Activated CD4-positive, alpha-beta T cell treated with anti-CD3 and anti-CD28 coated beads, Interleukin-2, amount 10 ng/mL, durations not matched to agents 24 days and 14 days (primary cell): ENCODE data around the gene UBE2G2. TPM values are rescaled to one million over a fixed set of nuclear protein-coding genes. Genes with fewer than 3 reads are reported as not detected.

Experiments used
- DNase-seq: peaks from one replicate; pipeline ENCODE4 v3.0.0; 2022
- H3K27ac Mint-ChIP-seq: one replicate; pipeline ENCODE4 v1.8.0; 2022; ENCODE audit warnings: mild to moderate bottlenecking, mixed read lengths
- H3K27me3 Mint-ChIP-seq: one replicate; pipeline ENCODE4 v1.8.0; 2022; ENCODE audit warnings: mixed read lengths
- H3K36me3 Mint-ChIP-seq: one replicate; pipeline ENCODE4 v1.8.0; 2022; ENCODE audit warnings: low read depth, mild to moderate bottlenecking, mixed read lengths
- H3K4me1 Mint-ChIP-seq: one replicate; pipeline ENCODE4 v1.8.0; 2021; ENCODE audit warnings: mixed read lengths
- H3K4me3 Mint-ChIP-seq: one replicate; pipeline ENCODE4 v1.8.0; 2022; ENCODE audit warnings: mild to moderate bottlenecking, moderate library complexity, mixed read lengths
- H3K9me3 Mint-ChIP-seq: one replicate; pipeline ENCODE4 v1.8.0; 2021; ENCODE audit warnings: mixed read lengths
- intact Hi-C: fragments of 100-400 bp; cut with micrococcal nuclease; formaldehyde crosslinking; loops from one replicate; pipeline ENCODE4 v1.15.1; 2023
- total RNA-seq: library from RNA; stranded (reverse); gene quantifications from 2 replicates; pipeline ENCODE4 v1.2.3, GENCODE V29; 2022

Gene UBE2G2, protein sequence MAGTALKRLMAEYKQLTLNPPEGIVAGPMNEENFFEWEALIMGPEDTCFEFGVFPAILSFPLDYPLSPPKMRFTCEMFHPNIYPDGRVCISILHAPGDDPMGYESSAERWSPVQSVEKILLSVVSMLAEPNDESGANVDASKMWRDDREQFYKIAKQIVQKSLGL
- total RNA-seq, result 143 and 148 TPM in 2 replicates

DNA sequence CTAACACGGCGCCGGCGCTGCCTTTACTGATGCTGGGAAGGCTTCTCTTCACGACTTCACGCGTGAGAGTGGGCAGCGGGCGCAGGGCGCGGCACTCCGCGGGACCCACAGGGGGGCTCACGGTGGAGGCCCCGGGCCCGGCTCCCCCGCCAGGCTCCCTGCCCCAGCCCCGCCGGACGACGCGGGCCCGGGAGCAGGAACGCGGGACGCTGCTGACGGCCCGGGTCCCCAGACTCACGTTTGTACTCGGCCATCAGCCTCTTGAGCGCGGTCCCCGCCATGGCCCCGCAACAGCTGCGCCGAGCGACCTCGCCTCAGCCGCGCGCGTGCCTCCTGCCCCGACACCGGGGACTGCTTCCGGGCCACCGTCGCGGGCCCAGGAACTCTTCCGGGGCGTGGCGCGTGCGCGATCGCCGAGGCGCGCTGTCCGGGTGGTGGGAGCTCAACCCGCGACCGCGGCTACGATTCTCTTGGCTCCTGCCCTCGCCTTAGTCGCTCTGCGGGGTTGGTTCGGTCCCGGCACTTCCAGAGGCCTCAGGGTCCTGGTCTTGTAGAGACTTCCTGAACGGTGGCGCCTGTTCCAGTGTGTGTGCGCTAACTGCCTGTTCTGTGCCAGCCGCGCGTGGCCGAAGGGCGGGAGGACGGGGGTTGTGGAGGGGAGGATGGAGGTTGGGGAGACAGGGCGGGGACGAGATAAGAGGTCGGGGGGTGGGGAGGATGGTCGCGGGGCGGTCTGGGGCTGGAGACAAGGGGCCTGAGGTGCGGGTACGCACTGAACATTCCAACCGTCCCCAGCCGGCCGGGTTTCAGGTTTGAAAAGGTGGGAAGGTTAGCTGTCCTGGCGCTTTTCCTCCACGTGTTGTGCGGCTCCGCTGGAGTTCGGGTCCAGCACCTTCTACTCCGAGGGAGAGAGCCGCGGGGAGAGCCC lies at the start of gene UBE2G2:
UBE2G2 (minus strand) TSS at position 353 of the 928 bp plus-strand sequence; CDS start at position 281, 72 bp downstream.
- Mint-ChIP-seq H3K9me3 (no peaks in the 10 kb centered on the region), H3K27me3 (no peaks in the 10 kb centered on the region), H3K4me1 (peaks cover 37% of the 10 kb centered on the region), H3K27ac (peak within 1 kb of the TSS; percentile 93), H3K36me3 (peaks cover 64% of the 10 kb centered on the region), H3K4me3 (peak within 1 kb of the TSS; percentile 100)
- intact Hi-C loops, result loop anchor here (1.0 to 10.0 kb wide), 4 partner anchors 17 to 283 kb away; partner anchors contain the start of gene SUMO3
- peak; percentile 97 for DNase-seq

DNA sequence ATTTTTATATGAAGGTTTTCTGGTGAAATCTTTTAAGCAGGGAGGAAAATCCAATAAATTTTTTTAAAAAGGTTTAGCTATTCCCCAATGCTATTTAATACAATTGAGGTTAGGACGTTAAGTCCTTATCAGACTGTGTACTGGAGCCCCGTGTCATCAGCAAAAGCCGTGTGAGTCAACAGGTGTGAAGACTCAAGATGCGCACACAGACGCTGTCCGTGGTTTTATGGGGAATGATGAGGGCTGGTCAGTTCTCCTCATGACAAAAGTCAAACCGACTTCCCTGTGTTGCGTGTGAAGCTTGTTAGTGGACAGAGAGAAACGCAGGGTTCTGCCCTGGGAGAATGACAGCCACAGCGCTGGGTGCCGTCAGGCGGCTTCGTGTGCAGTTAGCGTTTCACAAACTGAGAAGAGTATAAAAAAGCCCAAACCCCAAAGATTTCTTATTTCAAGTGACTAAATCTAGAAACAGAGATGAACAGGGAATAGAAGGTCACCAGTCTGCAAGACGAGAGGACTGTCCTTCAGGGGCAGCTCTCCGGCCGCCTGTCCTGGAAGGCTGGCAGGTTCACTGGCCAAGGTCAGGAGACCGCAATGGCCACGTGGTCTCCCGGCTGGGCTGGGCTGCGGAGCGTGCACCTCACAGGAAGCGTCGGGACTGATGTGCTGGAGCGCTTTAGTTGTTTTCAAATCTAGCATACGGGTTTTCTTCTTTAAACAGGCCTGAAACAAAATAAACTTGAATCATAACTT lies 49.5 kb upstream of the UBE2G2 start:
- DNase-seq, result no peak
- Mint-ChIP-seq H3K36me3 (peaks cover 46% of the 10 kb centered on the region), H3K4me1 (peaks cover 26% of the 10 kb centered on the region), H3K27ac (peak overlapping the region; percentile 10), H3K4me3 (no peak overlapping the region), H3K27me3 (no peaks in the 10 kb centered on the region), H3K9me3 (no peaks in the 10 kb centered on the region)
- intact Hi-C loops, result loop anchor here (2.0 kb wide), 1 partner anchor 16 kb away; no protein-coding TSS in a partner anchor

DNA sequence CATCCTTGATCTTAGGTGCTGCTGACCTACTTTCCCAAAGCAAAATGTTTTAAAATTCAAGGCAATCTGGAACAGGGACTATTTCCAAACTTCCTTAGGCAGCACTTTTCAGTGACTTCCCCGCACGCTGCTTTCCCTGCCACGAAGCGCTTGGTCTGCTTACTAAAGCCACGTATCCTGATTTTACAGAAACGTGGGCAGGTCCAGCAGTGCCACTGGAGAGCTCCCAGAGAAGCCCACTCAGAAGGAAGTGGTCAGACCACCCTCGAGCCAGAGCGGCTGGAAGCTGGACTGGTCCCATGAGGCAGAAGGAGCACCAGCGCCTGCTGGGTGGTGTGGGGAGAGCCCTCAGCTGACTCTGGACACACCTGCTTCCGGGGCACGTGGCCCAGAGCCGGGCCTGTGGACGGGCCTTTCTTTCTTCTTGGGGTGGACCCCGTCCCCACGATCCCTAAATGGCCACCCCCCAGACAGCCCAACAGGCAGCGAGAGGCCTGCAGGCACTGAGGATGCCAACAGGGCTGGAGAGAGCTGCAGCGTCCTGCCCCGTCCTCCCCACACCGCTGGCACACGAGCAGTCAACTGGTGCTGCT lies 48.7 kb upstream of the UBE2G2 start:
- no peak overlapping the region for H3K27ac Mint-ChIP-seq
- H3K4me3 Mint-ChIP-seq, result no peak overlapping the region
- intact Hi-C loops, result loop anchor here (2.0 kb wide), 1 partner anchor 16 kb away; no protein-coding TSS in a partner anchor
- no peak for DNase-seq
- H3K4me1 Mint-ChIP-seq, result peaks cover 27% of the 10 kb centered on the region
- H3K27me3 Mint-ChIP-seq, result no peaks in the 10 kb centered on the region
- peaks cover 40% of the 10 kb centered on the region for H3K36me3 Mint-ChIP-seq
- no peaks in the 10 kb centered on the region for H3K9me3 Mint-ChIP-seq

DNA sequence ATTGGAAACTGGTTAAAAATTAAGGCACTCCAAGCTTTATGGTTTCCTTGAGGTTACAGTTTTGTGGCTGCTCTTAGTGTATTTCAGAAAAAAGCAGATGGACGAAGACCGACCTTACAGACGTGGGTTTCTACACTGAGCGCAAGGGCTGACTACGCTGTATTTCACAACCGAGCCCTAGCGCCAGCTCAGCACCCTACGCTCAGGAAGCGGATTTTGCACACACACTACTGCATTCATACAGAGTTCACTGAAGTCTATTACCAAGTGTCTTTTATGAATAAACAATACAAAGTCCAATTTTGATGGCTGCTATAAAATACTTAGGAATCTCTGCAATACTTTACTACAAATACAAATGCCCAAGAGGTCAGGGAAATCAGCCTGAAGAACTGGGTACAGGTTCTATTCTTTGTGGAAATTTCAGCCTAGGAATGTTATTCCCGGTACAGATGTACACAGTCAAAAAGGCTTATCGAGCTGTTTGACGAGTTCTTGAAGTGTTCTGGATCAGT lies 48.1 kb upstream of the UBE2G2 start:
- H3K4me1 Mint-ChIP-seq, result peaks cover 22% of the 10 kb centered on the region
- peaks cover 35% of the 10 kb centered on the region for H3K36me3 Mint-ChIP-seq
- no peak overlapping the region for H3K27ac Mint-ChIP-seq
- H3K9me3 Mint-ChIP-seq, result no peaks in the 10 kb centered on the region
- no peaks in the 10 kb centered on the region for H3K27me3 Mint-ChIP-seq
- no peak for DNase-seq
- intact Hi-C loops, result loop anchor here (2.0 kb wide), 1 partner anchor 17 kb away; no protein-coding TSS in a partner anchor
- H3K4me3 Mint-ChIP-seq, result no peak overlapping the region

DNA sequence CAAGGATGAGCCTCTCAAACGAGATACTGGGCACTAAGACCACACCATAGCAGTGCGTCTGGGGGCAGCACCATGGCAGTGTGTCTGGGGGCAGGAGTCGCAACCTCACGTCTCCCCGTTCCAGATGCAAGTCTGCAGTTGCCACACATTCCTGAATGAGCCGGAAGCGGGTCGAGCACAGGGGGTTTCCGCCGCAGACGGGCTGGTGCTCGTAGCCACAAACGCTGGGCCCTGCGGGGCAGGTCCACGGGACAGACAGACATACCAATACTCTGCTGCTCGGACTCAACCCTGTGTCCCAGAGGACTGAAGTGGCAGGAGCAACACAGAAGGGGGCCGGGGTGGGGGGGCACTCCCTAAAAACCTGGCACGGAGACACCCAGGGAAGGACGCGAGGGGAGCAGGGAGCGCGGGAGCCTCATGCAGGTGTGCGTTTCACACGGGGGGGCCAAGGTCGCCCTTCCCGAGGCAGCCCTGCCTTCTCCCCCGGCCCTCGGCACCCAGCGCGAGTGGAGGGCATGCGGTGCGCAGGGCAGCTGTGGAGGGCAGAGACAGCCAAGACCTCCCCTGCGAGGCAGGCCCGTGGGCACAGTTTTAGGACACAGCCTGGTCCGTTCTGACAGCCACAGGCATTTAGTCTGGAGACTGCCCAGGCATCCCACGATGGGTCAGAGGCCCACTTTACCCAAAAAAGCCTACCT lies 47.4 kb upstream of the UBE2G2 start:
- H3K36me3 Mint-ChIP-seq, result peaks cover 28% of the 10 kb centered on the region
- H3K27me3 Mint-ChIP-seq, result no peaks in the 10 kb centered on the region
- intact Hi-C loops, result no loop called here
- no peak overlapping the region for H3K4me3 Mint-ChIP-seq
- H3K27ac Mint-ChIP-seq, result no peak overlapping the region
- no peaks in the 10 kb centered on the region for H3K9me3 Mint-ChIP-seq
- peaks cover 22% of the 10 kb centered on the region for H3K4me1 Mint-ChIP-seq
- no peak for DNase-seq

DNA sequence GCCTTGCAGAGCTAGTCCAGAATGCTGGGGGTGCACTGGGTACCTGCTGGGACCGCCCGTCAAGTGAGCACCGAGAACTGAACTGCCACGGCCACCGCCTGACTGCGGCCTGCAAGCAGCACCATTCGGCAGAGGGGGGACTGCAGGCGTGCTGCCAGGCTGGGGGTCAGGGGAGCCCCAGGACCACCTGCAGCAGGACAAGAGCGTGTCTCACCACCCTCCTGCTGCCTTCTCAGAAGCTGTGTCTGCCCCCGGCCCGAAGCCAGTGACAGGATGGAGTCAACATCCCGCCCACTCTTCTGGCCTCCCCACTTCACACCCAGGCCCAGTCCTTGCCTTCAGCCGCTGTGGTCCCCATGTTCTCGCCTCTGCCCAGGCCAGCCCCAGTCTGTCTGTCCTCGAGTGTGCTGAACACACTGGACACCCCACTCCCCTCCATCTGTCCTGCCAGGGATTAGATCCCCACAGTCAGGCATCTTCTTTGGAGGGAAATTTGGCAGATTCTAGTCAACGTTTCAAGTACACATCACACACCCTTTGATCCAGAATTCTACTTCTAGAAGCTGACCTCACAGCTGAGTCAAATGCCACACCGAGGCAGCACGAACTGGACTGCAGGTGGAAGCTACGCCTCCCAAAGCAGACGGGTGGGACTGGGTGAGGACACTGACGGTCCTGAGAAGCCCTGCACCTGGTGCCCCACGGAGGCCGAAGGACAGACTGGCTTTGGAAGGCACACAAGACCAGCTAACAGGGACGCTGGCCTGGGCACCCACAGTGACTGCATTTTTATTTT lies 45.8 kb upstream of the UBE2G2 start:
- intact Hi-C loops, result loop anchor here (2.0 kb wide), 1 partner anchor 25 kb away; the partner anchor contains the start of gene PTTG1IP
- peaks cover 22% of the 10 kb centered on the region for H3K4me1 Mint-ChIP-seq
- DNase-seq, result no peak
- H3K4me3 Mint-ChIP-seq, result no peak overlapping the region
- H3K27ac Mint-ChIP-seq, result no peak overlapping the region
- peaks cover 17% of the 10 kb centered on the region for H3K36me3 Mint-ChIP-seq
- H3K9me3 Mint-ChIP-seq, result no peaks in the 10 kb centered on the region
- no peaks in the 10 kb centered on the region for H3K27me3 Mint-ChIP-seq

DNA sequence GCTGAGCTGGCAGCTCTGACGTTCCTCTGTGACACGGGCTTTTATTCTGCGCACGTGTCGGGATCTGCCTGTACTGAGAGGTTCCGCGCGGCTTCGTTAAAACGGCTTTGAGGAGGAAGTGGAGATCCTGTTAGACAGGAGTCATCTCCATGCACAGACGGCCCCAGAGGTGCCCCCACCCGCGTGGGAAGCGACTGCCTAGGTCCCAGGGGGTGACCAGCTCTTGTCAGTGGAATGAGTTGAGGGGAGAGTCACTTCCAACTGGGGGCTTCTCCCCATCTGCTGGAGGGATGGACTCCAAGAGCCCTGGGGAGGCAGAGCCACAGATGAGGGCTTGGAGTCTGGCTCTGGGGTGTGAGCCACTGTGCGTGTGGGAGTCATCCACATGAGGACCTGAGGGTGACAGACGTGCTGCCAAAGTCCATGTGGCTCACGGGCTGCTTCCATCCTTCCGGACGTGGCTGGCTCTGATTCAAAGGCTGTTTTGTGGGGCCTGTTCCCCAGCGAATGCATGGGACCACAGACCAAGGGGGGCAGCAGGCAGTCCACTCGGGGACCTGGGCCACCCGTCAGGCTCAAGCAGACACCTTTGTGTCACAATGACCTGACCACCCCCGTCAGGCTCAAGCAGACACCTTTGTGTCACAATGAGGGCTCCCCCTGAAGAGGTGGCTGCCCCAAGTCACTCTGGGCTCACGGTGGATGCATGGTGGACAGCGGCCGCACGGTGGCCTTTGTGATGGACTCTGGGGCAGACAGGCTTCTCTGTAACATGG lies 45.1 kb upstream of the UBE2G2 start:
- Mint-ChIP-seq H3K36me3 (peaks cover 15% of the 10 kb centered on the region), H3K27me3 (no peaks in the 10 kb centered on the region), H3K4me1 (peaks cover 15% of the 10 kb centered on the region), H3K4me3 (peak overlapping the region; percentile 73), H3K27ac (peak overlapping the region; percentile 70), H3K9me3 (no peaks in the 10 kb centered on the region)
- intact Hi-C loops, result loop anchor here (2.0 kb wide), 1 partner anchor 26 kb away; the partner anchor contains the start of gene PTTG1IP
- DNase-seq, result peak; percentile 83

DNA sequence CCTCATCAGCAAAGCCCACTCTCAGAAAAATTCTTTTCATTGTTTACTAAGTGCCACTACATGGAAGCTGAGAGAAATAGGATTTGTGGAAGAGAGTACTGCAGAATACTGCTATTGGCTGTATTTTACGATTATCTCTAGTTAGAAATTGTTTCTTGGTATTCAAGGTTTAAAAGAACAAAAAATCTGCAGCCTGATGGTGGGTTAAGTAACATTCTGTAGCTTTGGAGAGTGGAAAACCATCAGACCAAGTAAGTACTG lies 44.5 kb upstream of the UBE2G2 start:
- no peaks in the 10 kb centered on the region for H3K27me3 Mint-ChIP-seq
- no peaks in the 10 kb centered on the region for H3K9me3 Mint-ChIP-seq
- peak overlapping the region; percentile 70 for H3K27ac Mint-ChIP-seq
- intact Hi-C loops, result loop anchor here (2.0 kb wide), 1 partner anchor 27 kb away; the partner anchor contains the start of gene PTTG1IP
- H3K4me1 Mint-ChIP-seq, result peaks cover 12% of the 10 kb centered on the region
- H3K4me3 Mint-ChIP-seq, result peak overlapping the region; percentile 73
- peaks cover 15% of the 10 kb centered on the region for H3K36me3 Mint-ChIP-seq
- DNase-seq, result no peak

DNA sequence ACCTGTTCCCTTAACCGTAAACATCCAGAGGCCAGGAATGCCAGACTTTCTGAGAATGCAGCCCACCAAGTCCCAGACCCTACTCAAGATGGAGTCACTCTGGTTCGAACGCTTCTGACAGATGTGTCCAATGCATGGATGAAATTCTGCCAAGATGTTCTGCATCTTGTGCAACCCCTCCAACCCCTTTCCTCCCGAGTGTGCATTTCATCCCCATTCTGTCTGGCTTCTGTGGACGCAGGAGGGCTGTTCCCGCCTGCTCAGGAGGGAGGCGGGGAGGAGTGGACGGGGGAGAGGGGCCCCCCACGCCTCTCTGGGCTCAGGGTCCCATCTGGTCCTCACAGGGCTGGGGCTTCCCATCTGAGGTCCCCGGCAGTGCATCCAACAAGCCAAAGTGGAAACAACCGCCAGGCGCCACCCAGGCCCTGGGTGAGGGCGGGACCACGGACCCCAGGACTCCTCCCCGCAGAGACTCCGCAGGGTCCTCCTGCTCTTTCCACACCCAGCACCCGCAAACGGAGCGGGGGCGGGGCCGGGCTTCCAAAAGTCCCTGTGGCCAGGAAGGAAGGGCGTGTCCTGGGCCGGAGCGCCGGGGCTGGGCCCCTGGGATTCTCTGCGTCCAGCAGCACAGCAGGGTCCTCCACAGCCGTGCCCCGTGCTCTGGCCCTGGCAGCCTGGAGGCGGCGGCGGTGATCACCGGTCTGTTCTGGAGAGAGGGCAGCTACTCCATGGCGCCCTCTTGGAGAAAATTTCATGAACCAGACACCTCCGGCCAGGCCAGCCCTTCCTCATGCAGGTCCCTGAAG lies 44.0 kb upstream of the UBE2G2 start:
- Mint-ChIP-seq H3K4me1 (peaks cover 10% of the 10 kb centered on the region), H3K27ac (peak overlapping the region; percentile 70), H3K9me3 (no peaks in the 10 kb centered on the region), H3K36me3 (peaks cover 12% of the 10 kb centered on the region), H3K4me3 (peak overlapping the region; percentile 73), H3K27me3 (no peaks in the 10 kb centered on the region)
- intact Hi-C loops, result loop anchor here (2.0 kb wide), 2 partner anchors 27 kb away; partner anchors contain the start of genes PTTG1IP and SUMO3
- DNase-seq, result peak; percentile 91

DNA sequence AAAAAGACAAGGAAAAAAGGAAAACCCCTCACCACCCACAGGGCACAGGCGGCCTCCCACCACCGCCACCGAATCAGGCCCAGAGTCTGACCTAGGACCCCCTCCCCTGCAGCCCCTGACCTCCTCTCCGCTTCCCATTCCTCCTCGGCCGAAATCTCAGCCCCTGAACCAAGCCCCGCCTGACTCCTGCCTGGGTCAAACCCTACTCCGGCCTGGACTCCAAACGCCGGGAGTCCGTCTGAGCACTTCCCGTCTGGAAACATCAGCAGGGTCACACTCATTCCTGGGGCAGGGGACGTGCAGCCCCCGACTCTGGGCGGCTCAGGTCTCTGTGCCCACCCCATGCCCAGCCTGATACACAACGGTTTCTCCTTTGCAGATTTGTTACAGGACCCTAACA lies 42.6 kb upstream of the UBE2G2 start:
- DNase-seq, result no peak
- Mint-ChIP-seq H3K9me3 (no peaks in the 10 kb centered on the region), H3K4me3 (no peak overlapping the region), H3K27me3 (no peaks in the 10 kb centered on the region), H3K27ac (no peak overlapping the region), H3K36me3 (peaks cover 4% of the 10 kb centered on the region), H3K4me1 (peaks cover 10% of the 10 kb centered on the region)
- intact Hi-C loops, result loop anchor here (2.0 kb wide), 1 partner anchor 25 kb away; the partner anchor contains the start of gene SUMO3
